Measurements from ENCODE around the gene CHURC1.

Gene CHURC1

GRCh38 chr14:64914237-64915028, at the start of gene CHURC1:
Gene CHURC1, plus strand, starts transcription at chr14:64914455. Its CDS starts 41 bp downstream, at chr14:64914496.
- peak; percentile 99 for DNase-seq (ENCODE audit: low spot score)

- DNase-seq (ENCODE audit: low spot score), result no peak
Observed at GRCh38 chr14:64865109-64865508, 49.1 kb upstream of the CHURC1 start.

GRCh38 chr14:64865992-64866391, 48.3 kb upstream of the CHURC1 start:
- no peak for DNase-seq (ENCODE audit: low spot score)

GRCh38 chr14:64867182-64867581, 47.1 kb upstream of the CHURC1 start:
- no peak for DNase-seq (ENCODE audit: low spot score)

GRCh38 chr14:64868379-64868778, 45.9 kb upstream of the CHURC1 start:
- DNase-seq (ENCODE audit: low spot score), result no peak

GRCh38 chr14:64868841-64869240, 45.4 kb upstream of the CHURC1 start:
- no peak for DNase-seq (ENCODE audit: low spot score)

- no peak for DNase-seq (ENCODE audit: low spot score)
Observed at GRCh38 chr14:64870160-64870559, 44.1 kb upstream of the CHURC1 start.

- no peak for DNase-seq (ENCODE audit: low spot score)
Observed at GRCh38 chr14:64871344-64871743, 42.9 kb upstream of the CHURC1 start.

GRCh38 chr14:64873506-64874219, 40.6 kb upstream of the CHURC1 start:
- no peak for DNase-seq (ENCODE audit: low spot score)

GRCh38 chr14:64875350-64875749, 38.9 kb upstream of the CHURC1 start:
- no peak for DNase-seq (ENCODE audit: low spot score)

GRCh38 chr14:64877846-64878245, 36.4 kb upstream of the CHURC1 start:
- no peak for DNase-seq (ENCODE audit: low spot score)

- no peak for DNase-seq (ENCODE audit: low spot score)
Observed at GRCh38 chr14:64878837-64879634, 35.2 kb upstream of the CHURC1 start.

- DNase-seq (ENCODE audit: low spot score), result no peak
Observed at GRCh38 chr14:64879635-64880220, 34.5 kb upstream of the CHURC1 start, which contains the start of gene SPTB. Gene SPTB, minus strand, starts transcription at chr14:64879907. Its CDS starts 56,813 bp downstream, at chr14:64823094.

GRCh38 chr14:64880221-64881121, 33.8 kb upstream of the CHURC1 start:
- DNase-seq (ENCODE audit: low spot score), result no peak

GRCh38 chr14:64885559-64885958, 28.7 kb upstream of the CHURC1 start:
- no peak for DNase-seq (ENCODE audit: low spot score)

GRCh38 chr14:64889352-64889751, 24.9 kb upstream of the CHURC1 start:
- DNase-seq (ENCODE audit: low spot score), result no peak

- DNase-seq (ENCODE audit: low spot score), result no peak
Observed at GRCh38 chr14:64891173-64891838, 22.9 kb upstream of the CHURC1 start.

- DNase-seq (ENCODE audit: low spot score), result peak; percentile 57
Observed at GRCh38 chr14:64891839-64892375, 22.3 kb upstream of the CHURC1 start.

GRCh38 chr14:64899958-64900357, 14.3 kb upstream of the CHURC1 start:
- no peak for DNase-seq (ENCODE audit: low spot score)

- peak; percentile 38 for DNase-seq (ENCODE audit: low spot score)
Observed at GRCh38 chr14:64906022-64906421, 8.2 kb upstream of the CHURC1 start.
